Endothelial cell of umbilical vein (primary cell): ENCODE data around the gene ZFYVE21. TPM values are rescaled to one million over a fixed set of nuclear protein-coding genes. Genes with fewer than 3 reads are reported as not detected.

Source experiments
- BruUV-seq: library from RNA; stranded (reverse); fragments of 400-500 nt; replicated peaks from 2 replicates; lab custom pipeline; 2021; lab: Mats Ljungman, UMichigan
- CTCF ChIA-PET: fragments of 300-600, 350-600 bp; sonication (Branson Sonifier 250); formaldehyde crosslinking; loops from one replicate; lab custom pipeline; 2021; ENCODE audit warnings: antibody characterized with exemption, inconsistent platforms; lab: Charles Lee
- POLR2A ChIA-PET: fragments of 300-600, 350-600 bp; sonication (Branson Sonifier 250); formaldehyde crosslinking; loops from one replicate; lab custom pipeline; 2021; ENCODE audit warnings: antibody characterized with exemption, inconsistent platforms; lab: Charles Lee
- DNase-seq: peaks from one replicate; pipeline ENCODE4 v3.0.0-alpha.2; 2011; ENCODE audit warnings: low read depth, low spot score
- FAIRE-seq: peaks from 2 replicates; lab custom pipeline; 2011; peaks lifted over from hg19 to GRCh38; lab: Jason Lieb, UNC
- H2AFZ ChIP-seq: 2 replicates; pipeline ENCODE4 v1.6.0; 2012; ENCODE audit warnings: low read depth, low read length, control low read depth, inconsistent platforms
- H3K27ac ChIP-seq: 2 replicates; pipeline ENCODE4 v1.5.1; 2011; ENCODE audit warnings: low read depth, mild to moderate bottlenecking, control low read depth, low read length, moderate library complexity; ENCODE audit not compliant: insufficient read depth
- H3K27me3 ChIP-seq, 2 experiments: 2 replicates each; pipeline versions ENCODE4 v1.6.0 to v1.6.1; 2011; ENCODE audit warnings: low read length in 2 of 2, mixed read lengths in 1 of 2; ENCODE audit not compliant: control insufficient read depth in 2 of 2, insufficient read depth in 2 of 2
- H3K36me3 ChIP-seq, 2 experiments: 2 replicates in 1 of 2; 3 replicates in 1 of 2; pipeline ENCODE4 v1.5.1; 2011; ENCODE audit warnings: low read length in 2 of 2, mild to moderate bottlenecking in 1 of 2, moderate library complexity in 1 of 2; ENCODE audit not compliant: control insufficient read depth in 2 of 2, insufficient read depth in 2 of 2; ENCODE audit errors: extremely low read depth in 1 of 2
- H3K4me1 ChIP-seq: 3 replicates; pipeline ENCODE4 v1.5.1; 2011; ENCODE audit warnings: mild to moderate bottlenecking, low read length; ENCODE audit not compliant: control insufficient read depth, insufficient read depth; ENCODE audit errors: extremely low read depth
- H3K4me2 ChIP-seq: 2 replicates; pipeline ENCODE4 v1.6.1; 2011; ENCODE audit warnings: low read length, control low read depth, mixed read lengths; ENCODE audit not compliant: insufficient read depth
- H3K4me3 ChIP-seq, 3 experiments: fragments of 200-600 bp in 1 of 3; sonication (generic), shearing (Covaris generic) in 1 of 3; replicated peaks in 1 of 3; 2 replicates each; pipeline ENCODE4 v1.5.1; 2011 to 2016; ENCODE audit warnings: control low read depth in 3 of 3, low read length in 3 of 3, mild to moderate bottlenecking in 2 of 3, inconsistent platforms in 1 of 3, low read depth in 1 of 3, moderate library complexity in 1 of 3; ENCODE audit not compliant: insufficient read depth in 1 of 3
- H3K79me2 ChIP-seq: 2 replicates; pipeline ENCODE4 v1.6.0; 2012; ENCODE audit warnings: low read length, inconsistent platforms; ENCODE audit not compliant: control insufficient read depth, insufficient read depth
- H3K9ac ChIP-seq: replicated peaks from 2 replicates; pipeline ENCODE3; 2011; ENCODE audit warnings: low read length, control low read depth; ENCODE audit not compliant: insufficient read depth; ENCODE audit errors: extremely low read depth
- H3K9me1 ChIP-seq: replicated peaks from 3 replicates; pipeline ENCODE4 v1.6.0; 2011; ENCODE audit warnings: mild to moderate bottlenecking, low read length; ENCODE audit not compliant: control insufficient read depth, insufficient read depth; ENCODE audit errors: extremely low read depth
- H3K9me3 ChIP-seq: replicated peaks from 2 replicates; pipeline ENCODE4 v1.5.1; 2012; ENCODE audit warnings: low read length, inconsistent platforms; ENCODE audit not compliant: control insufficient read depth, insufficient read depth
- H4K20me1 ChIP-seq: replicated peaks from 2 replicates; pipeline ENCODE3; 2011; ENCODE audit warnings: mild to moderate bottlenecking, low read length; ENCODE audit not compliant: control insufficient read depth, insufficient read depth; ENCODE audit errors: extremely low read depth
- EZH2 ChIP-seq: IDR thresholded peaks from 2 replicates; pipeline ENCODE4 v1.6.1; 2012; ENCODE audit warnings: borderline replicate concordance, low read depth, mild to moderate bottlenecking, moderate library complexity, low read length, inconsistent platforms; ENCODE audit not compliant: severe bottlenecking
- FOS ChIP-seq: IDR thresholded peaks from 2 replicates; pipeline ENCODE4 v1.6.1; 2011; ENCODE audit warnings: mild to moderate bottlenecking, low read length, moderate library complexity, borderline replicate concordance; ENCODE audit not compliant: insufficient read depth
- GATA2 ChIP-seq: IDR thresholded peaks from 2 replicates; pipeline ENCODE4 v1.7.0; 2011; ENCODE audit warnings: low read depth, mild to moderate bottlenecking, moderate library complexity, mixed read lengths, low read length; ENCODE audit not compliant: insufficient read length, insufficient read depth
- JUN ChIP-seq: IDR thresholded peaks from 2 replicates; pipeline ENCODE4 v1.6.1; 2011; ENCODE audit warnings: borderline replicate concordance, low read depth; ENCODE audit not compliant: insufficient read length, insufficient read depth
- MYC ChIP-seq: IDR thresholded peaks from one replicate; pipeline ENCODE4 v1.6.1; 2011; ENCODE audit warnings: mild to moderate bottlenecking, low read depth, low read length
- POLR2A ChIP-seq: IDR thresholded peaks from 2 replicates; pipeline ENCODE4 v1.6.1; 2012; ENCODE audit warnings: low read depth, mild to moderate bottlenecking, control low read depth, low read length
- POLR2AphosphoS5 ChIP-seq: IDR thresholded peaks from 2 replicates; pipeline ENCODE4 v1.6.1; 2012; ENCODE audit warnings: low read depth, mild to moderate bottlenecking, control low read depth, low read length, moderate library complexity; ENCODE audit not compliant: insufficient read depth
- dilution Hi-C: fragments of 300-500 bp; cut with MboI; formaldehyde crosslinking; loops from one replicate; pipeline ENCODE4 v1.15.0; 2019; ENCODE audit warnings: low sequenced_read_pairs; ENCODE audit not compliant: extremely low pct_ligation_motif_present
- intact Hi-C: fragments of 100-400 bp; cut with micrococcal nuclease; formaldehyde crosslinking; loops from one replicate; pipeline ENCODE4 v1.10.0; 2022
- polyA plus RNA-seq, 4 experiments: library from polyadenylated mRNA; depleted of rRNA in 3 of 4; stranded (reverse) in 3 of 4; unstranded in 1 of 4; fragments of >200 nt; gene quantifications; 2 replicates each; pipeline versions ENCODE4 v1.2.1 to v1.2.3, GENCODE V29; 2011 to 2012; ENCODE audit warnings: missing spikeins in 1 of 4
- total RNA-seq: library from RNA; stranded (reverse); gene quantifications from 2 replicates; pipeline ENCODE4 v1.2.3, GENCODE V29; 2021
- TF ChIP-seq, protein P1 (sequence below), 2 donors: IDR thresholded peaks; 1 replicate in 1 of 2; 2 replicates in 1 of 2; pipeline ENCODE4 v1.5.1; 2011; ENCODE audit warnings: low read length in 2 of 2, mild to moderate bottlenecking in 2 of 2, moderate library complexity in 2 of 2, control low read depth in 1 of 2, inconsistent platforms in 1 of 2, low read depth in 1 of 2; ENCODE audit not compliant: insufficient read depth in 1 of 2; ENCODE audit errors: extremely low read depth in 1 of 2
- TF ChIP-seq, protein P2 (sequence below): IDR thresholded peaks from 2 replicates; pipeline ENCODE4 v1.6.1; 2011; ENCODE audit not compliant: insufficient read depth, insufficient read length

Gene ZFYVE21
- total and polyA plus RNA-seq, 2 donors (not counting 3 experiments of a cell fraction or from before 2014, with no cell fraction given), result 54.5 to 98.3 TPM

DNA sequence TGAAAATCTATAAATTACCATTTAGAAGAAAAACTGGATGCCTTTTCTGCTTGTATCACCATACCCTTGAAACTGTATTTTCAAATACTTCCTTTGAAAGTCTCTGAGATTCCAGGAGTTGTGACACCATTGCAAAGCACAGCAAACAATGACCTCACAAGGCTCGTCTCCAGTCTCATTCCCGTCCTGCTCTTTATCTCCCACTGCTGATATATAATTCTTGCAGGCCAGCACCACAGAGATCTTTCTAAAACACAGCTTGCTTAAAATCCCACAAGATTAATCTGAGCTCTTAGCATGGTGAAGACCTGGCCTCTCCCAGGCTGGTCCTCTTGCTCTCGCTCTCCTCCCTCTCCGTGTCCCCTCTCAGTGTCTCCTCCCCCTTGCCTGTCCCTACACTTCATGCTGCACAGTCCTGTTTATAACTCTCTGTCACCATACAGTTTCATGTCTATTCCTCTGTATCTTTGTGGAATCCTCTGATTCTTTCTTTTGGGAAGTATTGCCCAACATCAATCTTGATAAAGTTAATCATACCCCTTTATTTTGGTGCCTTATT is 51.8 kb downstream of the ZFYVE21 start:
- no peak overlapping the region for H3K9ac ChIP-seq
- no TSS peak for BruUV-seq
- no peaks in the 10 kb centered on the region for H3K79me2 ChIP-seq
- no peak overlapping the region for H3K4me3 ChIP-seq
- FAIRE-seq (no peak), DNase-seq (no peak)
- H3K9me1 ChIP-seq, result no peaks in the 10 kb centered on the region
- no peak for TF ChIP-seq EZH2
- TF ChIP-seq FOS, result no peak
- TF ChIP-seq, protein P1, sequence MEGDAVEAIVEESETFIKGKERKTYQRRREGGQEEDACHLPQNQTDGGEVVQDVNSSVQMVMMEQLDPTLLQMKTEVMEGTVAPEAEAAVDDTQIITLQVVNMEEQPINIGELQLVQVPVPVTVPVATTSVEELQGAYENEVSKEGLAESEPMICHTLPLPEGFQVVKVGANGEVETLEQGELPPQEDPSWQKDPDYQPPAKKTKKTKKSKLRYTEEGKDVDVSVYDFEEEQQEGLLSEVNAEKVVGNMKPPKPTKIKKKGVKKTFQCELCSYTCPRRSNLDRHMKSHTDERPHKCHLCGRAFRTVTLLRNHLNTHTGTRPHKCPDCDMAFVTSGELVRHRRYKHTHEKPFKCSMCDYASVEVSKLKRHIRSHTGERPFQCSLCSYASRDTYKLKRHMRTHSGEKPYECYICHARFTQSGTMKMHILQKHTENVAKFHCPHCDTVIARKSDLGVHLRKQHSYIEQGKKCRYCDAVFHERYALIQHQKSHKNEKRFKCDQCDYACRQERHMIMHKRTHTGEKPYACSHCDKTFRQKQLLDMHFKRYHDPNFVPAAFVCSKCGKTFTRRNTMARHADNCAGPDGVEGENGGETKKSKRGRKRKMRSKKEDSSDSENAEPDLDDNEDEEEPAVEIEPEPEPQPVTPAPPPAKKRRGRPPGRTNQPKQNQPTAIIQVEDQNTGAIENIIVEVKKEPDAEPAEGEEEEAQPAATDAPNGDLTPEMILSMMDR (IDR thresholded peaks at IDR 0.05; ENCODE audit: extremely low read depth in 1 of 2, insufficient read depth in 1 of 2, low read depth in 1 of 2, low read length in 2 of 2), result no peak
- no peak for TF ChIP-seq POLR2A
- TF ChIP-seq GATA2, result no peak
- TF ChIP-seq JUN, result no peak
- TF ChIP-seq MYC, result no peak
- TF ChIP-seq POLR2AphosphoS5, result no peak
- TF ChIP-seq, protein P2, sequence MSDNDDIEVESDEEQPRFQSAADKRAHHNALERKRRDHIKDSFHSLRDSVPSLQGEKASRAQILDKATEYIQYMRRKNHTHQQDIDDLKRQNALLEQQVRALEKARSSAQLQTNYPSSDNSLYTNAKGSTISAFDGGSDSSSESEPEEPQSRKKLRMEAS, result no peak
- dilution Hi-C loops (no loop called here), intact Hi-C loops (no loop called here)
- H3K36me3 ChIP-seq, result no peaks in the 10 kb centered on the region
- H3K27me3 ChIP-seq, result no peaks in the 10 kb centered on the region
- CTCF ChIA-PET, result no interaction called here
- no peaks in the 10 kb centered on the region for H4K20me1 ChIP-seq
- peaks cover 5% of the 10 kb centered on the region for H3K4me1 ChIP-seq
- no peaks in the 10 kb centered on the region for H3K9me3 ChIP-seq
- POLR2A ChIA-PET, result no interaction called here
- H2AFZ ChIP-seq, result no peak overlapping the region
- H3K4me2 ChIP-seq, result no peak overlapping the region
- no peak overlapping the region for H3K27ac ChIP-seq
